ENCODE results near the gene PROKR2.

Gene PROKR2

DNA sequence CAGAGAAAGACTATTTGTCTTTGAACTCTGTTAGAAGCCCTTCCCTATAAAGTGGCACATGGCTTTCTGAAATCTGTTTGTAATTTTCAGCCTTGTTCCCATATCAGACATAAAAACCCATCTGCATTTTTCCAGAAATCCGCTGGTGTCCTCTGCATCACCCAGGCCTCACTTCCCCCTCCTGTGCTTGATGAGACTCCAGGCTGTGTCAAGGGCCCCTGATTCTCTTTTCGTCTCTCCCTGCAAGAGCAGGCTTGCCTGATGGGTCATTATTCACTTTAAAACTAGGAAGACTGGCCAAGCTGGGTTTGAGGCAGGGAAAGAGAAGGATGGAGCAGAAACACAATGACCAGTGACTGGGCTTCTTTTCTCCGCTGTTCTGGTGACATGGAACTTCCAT, 10.6 kb upstream of the PROKR2 start:
- no peak for TF ChIP-seq ZNF274 (IDR thresholded peaks at IDR 0.05; ENCODE audit: low read depth, low read length)
- H3K4me3 ChIP-seq (ENCODE audit: low read length): no peak overlapping the region

DNA sequence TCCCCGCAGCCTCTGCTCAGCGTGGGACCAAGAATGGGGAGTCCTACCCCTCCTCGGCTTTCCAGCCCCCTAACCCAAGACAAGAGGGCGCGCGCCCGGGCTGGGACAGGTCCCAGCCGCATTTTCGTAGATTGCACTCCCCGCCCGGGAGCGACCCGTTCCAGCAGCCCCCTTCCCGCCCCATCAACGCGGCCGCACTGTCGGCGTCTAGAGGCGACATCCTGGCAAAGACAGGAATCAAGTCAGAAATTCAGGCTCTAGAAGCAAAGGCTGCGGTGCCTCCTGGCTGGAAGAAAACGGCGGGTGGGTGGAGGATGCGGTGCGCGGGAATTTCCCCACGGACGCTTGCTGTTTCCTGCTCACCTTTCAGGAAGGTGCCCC, 957 bp downstream of the PROKR2 start:
- no peak for TF ChIP-seq ZNF274 (IDR thresholded peaks at IDR 0.05; ENCODE audit: low read depth, low read length)
- H3K4me3 ChIP-seq (ENCODE audit: low read length): no peak overlapping the region

DNA sequence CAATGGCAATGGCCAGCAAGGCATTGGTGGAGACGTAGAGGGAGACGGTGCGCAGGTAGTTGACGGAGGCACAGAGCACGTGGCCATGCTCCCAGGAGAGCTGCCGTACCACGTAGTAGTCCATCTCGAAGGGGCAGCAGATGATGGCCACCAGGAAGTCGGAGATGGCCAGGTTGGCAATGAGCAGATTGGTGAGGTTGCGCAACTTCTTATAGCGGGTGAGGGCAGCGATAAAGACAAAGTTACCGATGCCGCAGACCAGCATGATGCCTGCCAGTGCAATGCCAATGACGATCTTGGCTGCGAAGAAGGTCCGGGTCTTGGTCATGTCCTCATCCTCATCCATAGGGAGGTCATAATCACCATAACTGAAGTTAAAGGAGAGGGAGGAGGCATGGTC, 2.8 kb downstream of the PROKR2 start:
- H3K4me3 ChIP-seq (ENCODE audit: low read length): no peak overlapping the region
- no peak for TF ChIP-seq ZNF274 (IDR thresholded peaks at IDR 0.05; ENCODE audit: low read depth, low read length)

DNA sequence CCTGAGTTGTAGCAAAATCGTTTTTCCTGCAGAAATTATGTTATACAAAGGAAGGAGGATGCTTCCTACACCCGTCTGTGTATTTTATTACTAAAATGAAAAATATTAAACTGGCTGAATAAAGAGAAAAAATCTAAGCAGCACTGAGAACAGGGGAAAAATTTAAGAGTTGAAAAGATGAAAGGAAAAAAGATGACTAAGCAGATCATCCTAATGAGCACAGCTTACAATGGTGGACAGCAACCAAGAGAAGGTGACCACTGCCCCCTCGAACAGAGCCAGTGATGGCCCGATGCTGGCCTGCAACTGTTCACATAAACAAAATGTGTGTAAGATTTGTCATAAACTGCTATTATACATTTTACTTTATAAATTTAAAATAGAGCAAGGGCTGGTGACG, 4.2 kb downstream of the PROKR2 start:
- no peak overlapping the region for H3K4me3 ChIP-seq (ENCODE audit: low read length)
- TF ChIP-seq ZNF274 (IDR thresholded peaks at IDR 0.05; ENCODE audit: low read depth, low read length): no peak

DNA sequence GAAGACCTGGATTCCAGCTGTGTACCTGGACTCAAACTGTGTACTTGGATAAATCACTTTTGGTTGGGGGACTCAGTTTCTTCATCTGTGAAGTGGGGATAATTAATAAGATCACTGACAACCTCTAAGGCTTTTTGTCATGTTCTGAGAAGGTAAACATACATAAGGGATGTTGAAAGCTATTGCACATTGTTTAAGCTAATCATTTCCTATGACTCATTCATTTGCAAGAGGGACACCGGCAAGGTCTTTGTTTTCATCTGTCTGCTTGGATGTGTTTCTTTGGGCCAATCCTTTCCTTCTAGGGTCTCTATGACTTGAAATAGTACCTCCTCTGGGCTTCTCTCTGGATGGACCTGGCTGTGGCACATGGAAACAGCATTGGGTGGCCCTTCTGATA, 6.8 kb downstream of the PROKR2 start:
- TF ChIP-seq ZNF274 (IDR thresholded peaks at IDR 0.05; ENCODE audit: low read depth, low read length): no peak
- H3K4me3 ChIP-seq (ENCODE audit: low read length): no peak overlapping the region

DNA sequence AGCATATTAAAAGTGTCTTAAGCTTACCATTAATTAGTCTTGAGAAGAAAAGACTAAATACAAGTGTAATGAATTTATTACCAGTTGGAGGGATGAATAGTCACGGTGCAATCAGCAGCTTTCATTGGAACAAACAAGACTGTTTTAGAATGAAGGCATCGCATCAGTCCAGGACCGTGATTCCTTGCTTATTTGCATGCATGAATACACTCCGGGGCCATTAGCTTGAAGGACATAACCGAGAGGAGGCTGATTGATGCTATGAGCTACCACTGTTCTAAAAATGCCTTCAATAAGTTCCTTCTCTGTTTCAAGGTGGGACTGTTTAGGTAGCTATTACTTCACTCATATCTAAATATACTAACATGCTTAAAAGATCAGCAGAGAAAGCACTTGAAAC, 17.9 kb downstream of the PROKR2 start:
- no peak overlapping the region for H3K4me3 ChIP-seq (ENCODE audit: low read length)
- TF ChIP-seq ZNF274 (IDR thresholded peaks at IDR 0.05; ENCODE audit: low read depth, low read length): no peak

DNA sequence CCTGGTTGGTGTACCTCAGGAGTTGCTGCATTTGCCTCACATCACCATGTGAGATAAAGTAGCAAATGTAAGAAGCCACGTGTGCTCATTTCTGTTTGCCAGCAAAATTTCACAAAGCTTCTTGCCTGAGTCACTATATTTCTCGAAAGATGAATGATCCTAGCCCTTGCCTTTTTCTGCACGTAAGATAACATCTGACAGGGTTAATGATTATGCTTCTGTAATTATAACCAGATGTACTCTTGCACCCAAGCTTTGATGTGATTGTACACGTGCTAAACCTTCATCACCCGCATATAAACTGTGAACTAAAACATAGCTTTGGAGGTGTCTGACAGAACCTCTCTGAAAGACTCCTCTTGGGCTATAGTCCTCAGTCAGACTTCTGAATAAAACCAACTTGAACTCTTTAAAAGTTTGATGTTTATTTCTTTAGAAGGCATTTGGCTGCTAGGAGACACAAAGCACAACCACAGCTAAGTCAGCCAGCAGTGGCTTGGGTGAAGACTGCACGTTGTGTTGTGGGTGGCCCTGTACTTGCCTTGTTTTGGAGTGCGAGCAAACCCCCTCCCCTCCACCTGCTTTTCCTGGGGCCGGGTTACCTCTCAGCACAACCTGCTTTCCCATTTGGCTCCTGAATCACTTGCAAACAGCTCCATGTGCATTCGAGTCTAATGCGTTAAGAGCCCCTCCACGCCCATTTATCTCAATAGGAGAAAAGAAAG, 19.3 kb downstream of the PROKR2 start:
- TF ChIP-seq ZNF274 (IDR thresholded peaks at IDR 0.05; ENCODE audit: low read depth, low read length): no peak
- H3K4me3 ChIP-seq (ENCODE audit: low read length): no peak overlapping the region

DNA sequence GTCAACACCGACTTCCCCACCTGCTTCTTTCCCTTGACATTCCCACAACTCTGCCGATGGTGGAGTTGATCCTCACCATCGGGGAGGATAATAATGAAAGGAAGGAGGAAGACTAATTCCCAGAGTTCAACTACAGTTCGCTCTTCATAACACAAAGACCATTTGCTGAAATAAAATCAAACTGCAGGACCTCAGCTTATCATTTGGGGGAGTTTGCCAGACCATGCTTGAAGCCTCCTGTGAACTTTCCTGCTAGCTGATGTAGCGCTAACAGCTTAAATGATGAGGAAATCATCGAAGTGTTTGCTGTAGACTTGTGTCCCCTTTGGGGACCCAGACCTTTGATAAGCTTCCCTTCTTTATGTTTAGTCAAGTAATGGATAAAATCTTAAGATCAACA, 26.2 kb downstream of the PROKR2 start:
- no peak for TF ChIP-seq ZNF274 (IDR thresholded peaks at IDR 0.05; ENCODE audit: low read depth, low read length)
- no peak overlapping the region for H3K4me3 ChIP-seq (ENCODE audit: low read length)

DNA sequence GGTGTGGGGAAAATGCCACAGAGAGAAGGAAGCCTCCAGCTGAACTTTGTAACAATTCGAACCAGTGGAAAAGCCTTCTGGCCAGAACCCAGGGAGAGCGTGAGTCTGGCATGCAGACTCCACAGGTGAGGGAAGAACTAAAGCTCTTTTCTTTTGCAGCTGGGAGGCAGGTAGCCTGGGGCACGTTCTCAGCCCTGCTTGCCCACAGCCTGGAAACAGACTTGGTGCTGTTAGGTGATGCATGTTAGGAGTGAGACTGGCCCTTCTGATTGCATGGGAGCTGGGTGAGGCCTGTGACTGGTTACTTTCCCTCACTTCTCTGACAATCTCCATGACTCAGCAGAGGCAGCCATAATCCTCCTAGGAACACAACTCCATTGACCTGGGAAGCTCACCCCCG, 34.2 kb downstream of the PROKR2 start:
- H3K4me3 ChIP-seq (ENCODE audit: low read length): no peak overlapping the region
- no peak for TF ChIP-seq ZNF274 (IDR thresholded peaks at IDR 0.05; ENCODE audit: low read depth, low read length)

DNA sequence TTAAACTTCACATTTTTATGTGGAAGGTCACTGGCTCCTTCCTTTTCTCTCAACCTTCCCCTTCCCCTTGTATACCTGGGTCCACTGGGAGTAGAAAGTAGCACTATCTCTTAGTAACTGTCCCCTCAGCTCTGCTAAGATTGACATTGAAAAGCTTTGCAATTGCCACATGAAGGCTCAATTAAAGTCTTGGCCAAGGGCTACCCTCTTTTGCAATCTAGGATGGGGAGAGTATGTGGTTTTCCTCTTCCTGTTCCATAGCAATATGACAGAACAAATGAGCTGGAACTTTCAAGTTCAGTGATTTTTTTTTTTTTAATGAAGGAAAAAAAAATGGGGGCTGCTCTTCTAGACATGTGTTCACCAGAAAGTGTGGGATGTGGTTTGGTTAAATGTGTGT, 37.1 kb downstream of the PROKR2 start:
- TF ChIP-seq ZNF274 (IDR thresholded peaks at IDR 0.05; ENCODE audit: low read depth, low read length): no peak
- no peak overlapping the region for H3K4me3 ChIP-seq (ENCODE audit: low read length)

DNA sequence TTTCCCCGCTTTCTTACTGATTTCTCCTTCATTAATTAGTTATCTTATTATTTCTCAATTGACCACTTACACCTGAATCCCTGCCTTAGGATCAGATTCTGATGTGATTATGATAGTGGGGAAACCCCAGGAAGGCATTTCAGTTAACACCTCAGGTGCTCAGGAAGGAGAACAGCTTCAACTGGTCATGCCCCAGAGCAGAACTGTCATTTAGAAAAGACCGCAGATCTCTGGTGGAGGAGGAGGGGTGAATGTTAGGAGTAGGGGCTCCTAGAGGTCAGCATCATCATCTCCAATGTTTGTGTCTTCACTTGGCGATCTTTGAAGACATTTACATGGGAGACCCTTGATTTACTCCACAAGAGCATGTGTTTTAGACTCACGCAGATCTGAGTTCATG, 44.5 kb downstream of the PROKR2 start:
- no peak for TF ChIP-seq ZNF274 (IDR thresholded peaks at IDR 0.05; ENCODE audit: low read depth, low read length)
- no peak overlapping the region for H3K4me3 ChIP-seq (ENCODE audit: low read length)

DNA sequence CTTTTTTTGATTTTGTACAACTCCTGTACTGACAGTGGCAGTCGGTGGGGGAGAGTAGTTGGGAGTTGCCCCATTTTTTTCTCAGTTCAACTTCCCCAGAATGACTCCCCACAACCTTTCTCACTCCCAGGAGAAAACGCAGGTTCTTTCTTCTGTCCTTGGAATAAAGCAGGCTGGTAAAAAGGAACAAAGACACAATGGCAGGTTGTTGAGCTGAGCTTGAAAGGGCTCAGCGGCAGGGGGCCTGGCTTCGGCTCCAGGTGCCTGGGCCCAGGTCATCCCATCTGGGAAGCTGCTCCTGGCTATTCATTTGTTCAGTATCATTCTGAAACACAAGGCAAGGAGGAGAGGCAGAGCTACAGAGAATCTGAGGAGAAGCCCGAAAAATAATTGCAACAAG, 46.2 kb downstream of the PROKR2 start:
- no peak overlapping the region for H3K4me3 ChIP-seq (ENCODE audit: low read length)
- no peak for TF ChIP-seq ZNF274 (IDR thresholded peaks at IDR 0.05; ENCODE audit: low read depth, low read length)

DNA sequence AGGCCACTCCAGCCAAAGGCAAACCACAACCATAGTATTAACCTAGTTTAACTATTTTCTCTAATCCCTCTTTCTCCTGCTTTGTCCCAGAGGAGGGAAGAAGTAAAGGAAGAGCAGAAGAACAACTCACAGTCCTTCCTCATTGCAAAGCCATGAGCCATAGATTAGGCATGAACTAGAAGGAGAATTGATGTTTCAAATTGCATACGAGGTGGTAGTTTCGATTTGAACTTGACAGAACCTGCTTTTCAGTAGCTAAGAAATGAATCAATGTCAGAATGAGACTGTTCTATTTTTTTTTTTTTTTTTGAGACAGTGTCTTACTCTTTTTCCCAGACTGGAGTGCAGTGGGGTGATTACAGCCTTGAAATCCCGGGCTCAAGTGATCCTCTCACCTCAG, 48.3 kb downstream of the PROKR2 start:
- TF ChIP-seq ZNF274 (IDR thresholded peaks at IDR 0.05; ENCODE audit: low read depth, low read length): no peak
- H3K4me3 ChIP-seq (ENCODE audit: low read length): no peak overlapping the region

DNA sequence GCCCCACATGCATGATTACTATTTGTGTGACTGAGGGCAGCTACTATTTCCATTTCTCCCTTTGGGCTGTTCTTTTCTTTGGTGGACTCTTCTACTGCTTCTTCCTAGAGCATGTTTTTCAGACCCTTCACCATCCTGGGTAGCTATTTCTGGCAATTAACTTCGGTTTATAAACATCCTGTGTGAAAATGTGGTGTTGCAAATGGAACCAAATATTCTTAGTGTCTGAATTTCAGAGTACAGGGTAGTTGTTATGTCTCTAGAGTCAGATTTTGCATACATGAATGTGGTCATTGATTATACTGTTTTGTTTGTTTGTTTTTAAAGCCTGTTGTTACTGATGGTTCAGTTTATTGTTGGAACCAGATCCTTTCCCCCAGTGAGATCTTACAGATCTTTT, 49.7 kb downstream of the PROKR2 start:
- H3K4me3 ChIP-seq (ENCODE audit: low read length): no peak overlapping the region
- TF ChIP-seq ZNF274 (IDR thresholded peaks at IDR 0.05; ENCODE audit: low read depth, low read length): no peak

All from GM08714 (cell line).